Activated naive CD8-positive, alpha-beta T cell treated with anti-CD3 and anti-CD28 coated beads, Interleukin-2, amount 10 ng/mL, durations not matched to agents 7 days and 5 days (primary cell): ENCODE results near the gene OR8K1. TPM values are rescaled to one million over a fixed set of nuclear protein-coding genes. Genes with fewer than 3 reads are reported as not detected.

Source experiments
- total RNA-seq, 2 experiments: library from RNA; stranded (reverse); gene quantifications; one replicate each; pipeline ENCODE4 v1.2.3, GENCODE V29; 2021

The OR8K1 gene
- total RNA-seq, 2 experiments from 2014 or later = not detected

Other genes starting within 250 kb of the OR8K1 start
- not detected for gene OR8H2, start 242.4 kb upstream of the OR8K1 start, total RNA-seq
- not detected for gene OR8H3, start 223.7 kb upstream of the OR8K1 start, total RNA-seq
- not detected for gene OR8J3, start 205.8 kb upstream of the OR8K1 start, total RNA-seq
- not detected for gene OR8K5, start 185.7 kb upstream of the OR8K1 start, total RNA-seq
- not detected for gene OR5J2, start 169.4 kb upstream of the OR8K1 start, total RNA-seq
- not detected for gene OR5T2, start 111.8 kb upstream of the OR8K1 start, total RNA-seq
- gene OR5T3, start 93.8 kb upstream of the OR8K1 start, total RNA-seq = not detected
- gene OR5T1, start 71.9 kb upstream of the OR8K1 start, total RNA-seq = not detected
- not detected for gene OR8H1, start 53.8 kb upstream of the OR8K1 start, total RNA-seq
- gene OR8K3, start 30.9 kb upstream of the OR8K1 start, total RNA-seq = not detected
- not detected for gene OR8J1, start 8.3 kb downstream of the OR8K1 start, total RNA-seq
- not detected for gene OR8U1, start 29.6 kb downstream of the OR8K1 start, total RNA-seq
- gene OR5AL1, start 66.7 kb downstream of the OR8K1 start, total RNA-seq = not detected
- not detected for gene OR5M3, start 127.3 kb downstream of the OR8K1 start, total RNA-seq
- not detected for gene OR5M8, start 145.3 kb downstream of the OR8K1 start, total RNA-seq
- not detected for gene OR5M11, start 197.2 kb downstream of the OR8K1 start, total RNA-seq
- not detected for gene OR5M10, start 231.7 kb downstream of the OR8K1 start, total RNA-seq